ENCODE results near the gene SH3GL1. TPM values are rescaled to one million over a fixed set of nuclear protein-coding genes. Genes with fewer than 3 reads are reported as not detected.

Gene SH3GL1
- polyA plus RNA-seq, 1 donor (not counting 4 experiments of a cell fraction or from before 2014, with no cell fraction given), result 47.4 TPM

GRCh38 chr19:4439243-4439642 lies 38.9 kb upstream of the SH3GL1 start:
- Histone ChIP-seq H3K27ac (ENCODE audit: control insufficient read depth, insufficient read depth, low read length) (no peak overlapping the region), H3K79me2 (ENCODE audit: control insufficient read depth, insufficient read depth, low read length) (no peaks in the 10 kb centered on the region), H2AFZ (ENCODE audit: control insufficient read depth, low read length) (no peak overlapping the region), H3K4me1 (ENCODE audit: control insufficient read depth, extremely low read depth, insufficient read depth, low read length) (no peaks in the 10 kb centered on the region), H3K9me1 (ENCODE audit: control insufficient read depth, extremely low read depth, insufficient read depth, low read length) (no peaks in the 10 kb centered on the region), H4K20me1 (ENCODE audit: control insufficient read depth, extremely low read depth, insufficient read depth, low read length) (no peaks in the 10 kb centered on the region), H3K9ac (ENCODE audit: control insufficient read depth, extremely low read depth, insufficient read depth, low read length) (no peak overlapping the region), H3K4me2 (ENCODE audit: control insufficient read depth, extremely low read depth, insufficient read depth, low read depth, low read length) (no peak overlapping the region), H3K4me3 (ENCODE audit: control insufficient read depth in 2 of 3, extremely low read depth in 1 of 3, insufficient read depth in 2 of 3, low read depth in 1 of 3, low read length in 3 of 3) (no peak overlapping the region), H3K27me3 (ENCODE audit: control insufficient read depth, extremely low read depth, insufficient read depth, low read length) (no peaks in the 10 kb centered on the region), H3K36me3 (ENCODE audit: control insufficient read depth in 2 of 2, extremely low read depth in 1 of 2, insufficient read depth in 2 of 2, low read length in 2 of 2) (peaks cover 11 to 26% of the 10 kb centered on the region in 2 experiments), H3K9me3 (ENCODE audit: control insufficient read depth, low read depth, low read length) (no peaks in the 10 kb centered on the region)
- no peak for DNase-seq (ENCODE audit: low read depth, low spot score)
- no peak for TF ChIP-seq CTCF (optimal IDR thresholded peaks at IDR 0.05 in 1 of 3, IDR thresholded peaks at IDR 0.05 in 1 of 3, conservative IDR thresholded peaks at IDR 0.05 in 1 of 3; ENCODE audit: extremely low read depth in 1 of 3, insufficient read depth in 2 of 3, low read length in 3 of 3)
- TF ChIP-seq EZH2 (IDR thresholded peaks at IDR 0.05; ENCODE audit: low read length), result no peak
- FAIRE-seq, result no peak
- dilution Hi-C loops (cut with MboI; ENCODE audit: extremely low pct_ligation_motif_present, low sequenced_read_pairs), result no loop called here

DNA sequence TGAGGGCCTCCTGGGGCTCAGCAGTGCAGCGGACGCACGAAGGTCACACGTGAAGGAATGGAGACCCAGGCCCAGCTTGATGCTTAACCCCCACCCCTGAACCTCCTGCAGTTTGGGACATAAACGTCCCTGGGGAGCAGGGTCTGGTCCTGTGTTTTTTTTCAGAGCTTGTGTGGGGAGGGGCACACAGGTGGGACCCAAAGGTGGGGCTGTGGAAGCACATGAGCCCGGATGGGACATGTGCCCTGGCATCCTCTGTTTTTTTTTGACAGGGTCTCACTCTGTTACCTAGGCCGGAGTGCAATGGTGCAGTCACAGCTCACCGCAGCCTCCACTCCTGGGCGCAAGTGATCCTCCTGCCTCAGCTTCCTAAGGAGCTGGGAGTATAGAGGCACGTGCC lies 36.8 kb upstream of the SH3GL1 start:
- TF ChIP-seq EZH2 (IDR thresholded peaks at IDR 0.05; ENCODE audit: low read length), result no peak
- TF ChIP-seq CTCF (optimal IDR thresholded peaks at IDR 0.05 in 1 of 3, IDR thresholded peaks at IDR 0.05 in 1 of 3, conservative IDR thresholded peaks at IDR 0.05 in 1 of 3; ENCODE audit: extremely low read depth in 1 of 3, insufficient read depth in 2 of 3, low read length in 3 of 3), result no peak
- no peak overlapping the region for H3K27ac ChIP-seq (ENCODE audit: control insufficient read depth, insufficient read depth, low read length)
- no peaks in the 10 kb centered on the region for H3K9me1 ChIP-seq (ENCODE audit: control insufficient read depth, extremely low read depth, insufficient read depth, low read length)
- H3K9ac ChIP-seq (ENCODE audit: control insufficient read depth, extremely low read depth, insufficient read depth, low read length), result no peak overlapping the region
- H2AFZ ChIP-seq (ENCODE audit: control insufficient read depth, low read length), result no peak overlapping the region
- H3K9me3 ChIP-seq (ENCODE audit: control insufficient read depth, low read depth, low read length), result no peaks in the 10 kb centered on the region
- H3K4me1 ChIP-seq (ENCODE audit: control insufficient read depth, extremely low read depth, insufficient read depth, low read length), result no peaks in the 10 kb centered on the region
- dilution Hi-C loops (cut with MboI; ENCODE audit: extremely low pct_ligation_motif_present, low sequenced_read_pairs), result no loop called here
- H4K20me1 ChIP-seq (ENCODE audit: control insufficient read depth, extremely low read depth, insufficient read depth, low read length), result no peaks in the 10 kb centered on the region
- H3K36me3 ChIP-seq (ENCODE audit: control insufficient read depth in 2 of 2, extremely low read depth in 1 of 2, insufficient read depth in 2 of 2, low read length in 2 of 2), result peaks cover 9 to 22% of the 10 kb centered on the region in 2 experiments
- no peaks in the 10 kb centered on the region for H3K79me2 ChIP-seq (ENCODE audit: control insufficient read depth, insufficient read depth, low read length)
- no peak overlapping the region for H3K4me3 ChIP-seq (ENCODE audit: control insufficient read depth in 2 of 3, extremely low read depth in 1 of 3, insufficient read depth in 2 of 3, low read depth in 1 of 3, low read length in 3 of 3)
- H3K27me3 ChIP-seq (ENCODE audit: control insufficient read depth, extremely low read depth, insufficient read depth, low read length), result no peaks in the 10 kb centered on the region
- H3K4me2 ChIP-seq (ENCODE audit: control insufficient read depth, extremely low read depth, insufficient read depth, low read depth, low read length), result no peak overlapping the region
- DNase-seq (ENCODE audit: low read depth, low spot score), result no peak
- no peak for FAIRE-seq

All from keratinocyte (primary cell).